IMR-90 (cell line): ENCODE results near the gene PAXX. TPM values are rescaled to one million over a fixed set of nuclear protein-coding genes. Genes with fewer than 3 reads are reported as not detected.

Experiments used
- ATAC-seq: fragments of 200-7000 bp; cut with Tn5 transposase; 2 replicates; pipeline ENCODE4 v1.9.1; 2020; ENCODE audit warnings: low read depth, mild to moderate bottlenecking, moderate library complexity
- BruUV-seq: library from RNA; stranded (reverse); fragments of 400-500 nt; replicated peaks from 2 replicates; lab custom pipeline; 2021; lab: Mats Ljungman, UMichigan
- CTCF ChIA-PET: fragments of 300-600 bp; formaldehyde crosslinking; extraction: SDS; loops from one replicate; lab custom pipeline; 2021; ENCODE audit warnings: antibody characterized with exemption; lab: Yijun Ruan, JAX
- POLR2A ChIA-PET: fragments of 300-600 bp; sonication (Branson Sonifier 250); formaldehyde crosslinking; loops from one replicate; lab custom pipeline; 2022; ENCODE audit warnings: antibody characterized with exemption; ENCODE audit not compliant: unreplicated experiment; lab: Charles Lee
- DNase-seq: peaks from one replicate; pipeline ENCODE4 v3.0.0; 2013
- H2AFZ ChIP-seq: replicated peaks from 2 replicates; pipeline ENCODE3; 2013; ENCODE audit warnings: low read length, mild to moderate bottlenecking; ENCODE audit not compliant: poor library complexity
- H2AK5ac ChIP-seq: 2 replicates; pipeline ENCODE4 v1.6.1; 2013; ENCODE audit warnings: low read depth, low read length, inconsistent platforms
- H2AK9ac ChIP-seq: replicated peaks from 2 replicates; pipeline ENCODE3; 2013; ENCODE audit warnings: mild to moderate bottlenecking, low read depth, low read length, moderate library complexity; ENCODE audit not compliant: poor library complexity
- H2BK120ac ChIP-seq: 2 replicates; pipeline ENCODE4 v1.6.1; 2013; ENCODE audit warnings: low read depth, low read length, inconsistent platforms
- H2BK15ac ChIP-seq: 3 replicates; pipeline ENCODE4 v1.6.1; 2013; ENCODE audit warnings: low read depth, low read length, inconsistent platforms
- H2BK20ac ChIP-seq: 2 replicates; pipeline ENCODE4 v1.6.1; 2013; ENCODE audit warnings: low read depth, mild to moderate bottlenecking, inconsistent platforms, low read length, moderate library complexity
- H2BK5ac ChIP-seq: 2 replicates; pipeline ENCODE4 v1.6.1; 2013; ENCODE audit warnings: mild to moderate bottlenecking, low read depth, low read length, inconsistent platforms; ENCODE audit not compliant: poor library complexity, severe bottlenecking
- H3K14ac ChIP-seq: replicated peaks from 2 replicates; pipeline ENCODE4 v1.6.1; 2013; ENCODE audit warnings: low read depth, low read length, inconsistent platforms
- H3K18ac ChIP-seq: 2 replicates; pipeline ENCODE4 v1.6.1; 2013; ENCODE audit warnings: low read depth, low read length, control low read depth
- H3K23ac ChIP-seq: 2 replicates; pipeline ENCODE4 v1.6.1; 2013; ENCODE audit warnings: low read depth, low read length, inconsistent platforms
- H3K27ac ChIP-seq: 2 replicates; pipeline ENCODE4 v1.5.1; 2013; ENCODE audit warnings: mild to moderate bottlenecking, control low read depth, low read length; ENCODE audit not compliant: insufficient read depth
- H3K27me3 ChIP-seq: 2 replicates; pipeline ENCODE4 v1.6.1; 2013; ENCODE audit warnings: low read length; ENCODE audit not compliant: control insufficient read depth, insufficient read depth
- H3K36me3 ChIP-seq: 2 replicates; pipeline ENCODE4 v1.6.1; 2013; ENCODE audit warnings: low read length, mixed read lengths; ENCODE audit not compliant: control insufficient read depth, insufficient read depth
- H3K4ac ChIP-seq: 2 replicates; pipeline ENCODE4 v1.6.1; 2013; ENCODE audit warnings: low read depth, low read length, inconsistent platforms
- H3K4me1 ChIP-seq: 2 replicates; pipeline ENCODE4 v1.6.1; 2013; ENCODE audit warnings: low read length, mixed read lengths; ENCODE audit not compliant: control insufficient read depth, insufficient read depth
- H3K4me2 ChIP-seq: 2 replicates; pipeline ENCODE4 v1.6.1; 2013; ENCODE audit warnings: low read depth, mild to moderate bottlenecking, control low read depth, low read length, moderate library complexity
- H3K4me3 ChIP-seq: 2 replicates; pipeline ENCODE4 v1.5.1; 2013; ENCODE audit warnings: low read depth, mild to moderate bottlenecking, control low read depth, low read length, moderate library complexity; ENCODE audit not compliant: insufficient read depth
- H3K56ac ChIP-seq: 2 replicates; pipeline ENCODE4 v1.6.1; 2013; ENCODE audit warnings: low read length, inconsistent platforms; ENCODE audit not compliant: insufficient read depth; ENCODE audit errors: extremely low read depth
- H3K79me1 ChIP-seq, 2 experiments: 2 replicates each; pipeline ENCODE4 v1.6.1; 2013; ENCODE audit warnings: low read length in 2 of 2, inconsistent platforms in 1 of 2, low read depth in 1 of 2
- H3K9ac ChIP-seq: 2 replicates; pipeline ENCODE4 v1.6.1; 2013; ENCODE audit warnings: low read depth, low read length, control low read depth
- H3K9me1 ChIP-seq: 2 replicates; pipeline ENCODE4 v1.6.1; 2013; ENCODE audit warnings: low read length, inconsistent platforms; ENCODE audit not compliant: insufficient read depth
- H3K9me3 ChIP-seq: 2 replicates; pipeline ENCODE4 v1.6.1; 2013; ENCODE audit warnings: low read length; ENCODE audit not compliant: control insufficient read depth, insufficient read depth
- H4K20me1 ChIP-seq: 2 replicates; pipeline ENCODE4 v1.6.1; 2013; ENCODE audit warnings: low read length, inconsistent platforms; ENCODE audit not compliant: insufficient read depth
- H4K5ac ChIP-seq: 2 replicates; pipeline ENCODE4 v1.6.1; 2013; ENCODE audit warnings: mild to moderate bottlenecking, low read depth, low read length, control low read depth
- H4K8ac ChIP-seq, 2 experiments: 2 replicates each; pipeline ENCODE4 v1.6.1; 2013; ENCODE audit warnings: low read depth in 2 of 2, low read length in 2 of 2, control low read depth in 1 of 2, inconsistent platforms in 1 of 2
- H4K91ac ChIP-seq: 2 replicates; pipeline ENCODE4 v1.6.1; 2013; ENCODE audit warnings: low read depth, low read length, inconsistent platforms; ENCODE audit not compliant: insufficient read depth
- BHLHE40 ChIP-seq: fragments of 150-350 bp; IDR thresholded peaks from 2 replicates; pipeline ENCODE4 v1.6.1; 2016; ENCODE audit warnings: mild to moderate bottlenecking, low read depth, low read length
- CEBPB ChIP-seq: IDR thresholded peaks from 2 replicates; pipeline ENCODE4 v1.6.1; 2012; ENCODE audit warnings: low read depth, low read length, improper control_type of control experiment
- CHD1 ChIP-seq: IDR thresholded peaks from 2 replicates; pipeline ENCODE4 v1.6.1; 2012; ENCODE audit warnings: low read depth, low read length, improper control_type of control experiment
- FOS ChIP-seq: fragments of 150-350 bp; IDR thresholded peaks from 2 replicates; pipeline ENCODE4 v1.6.1; 2016; ENCODE audit warnings: low read depth, low read length
- MAFK ChIP-seq: IDR thresholded peaks from 2 replicates; pipeline ENCODE4 v1.6.1; 2012; ENCODE audit warnings: low read depth, low read length, improper control_type of control experiment
- MAZ ChIP-seq: IDR thresholded peaks from 2 replicates; pipeline ENCODE4 v1.6.1; 2012; ENCODE audit warnings: low read depth, mild to moderate bottlenecking, low read length, improper control_type of control experiment, moderate library complexity, borderline replicate concordance
- NFE2L2 ChIP-seq: fragments of 150-350 bp; IDR thresholded peaks from 2 replicates; pipeline ENCODE4 v1.6.1; 2016; ENCODE audit warnings: low read depth, mild to moderate bottlenecking, low read length
- RCOR1 ChIP-seq: IDR thresholded peaks from 2 replicates; pipeline ENCODE4 v1.6.1; 2012; ENCODE audit warnings: mild to moderate bottlenecking, low read length, improper control_type of control experiment; ENCODE audit not compliant: insufficient replicate concordance
- RFX5 ChIP-seq: IDR thresholded peaks from 2 replicates; pipeline ENCODE4 v1.8.0; 2012; ENCODE audit warnings: low read depth, mild to moderate bottlenecking, low read length, moderate library complexity
- SMC3 ChIP-seq: fragments of 150-350 bp; IDR thresholded peaks from 2 replicates; pipeline ENCODE4 v1.6.1; 2016; ENCODE audit warnings: low read depth, mild to moderate bottlenecking, antibody characterized with exemption, low read length, moderate library complexity
- USF2 ChIP-seq: fragments of 150-350 bp; IDR thresholded peaks from 2 replicates; pipeline ENCODE4 v1.6.1; 2017; ENCODE audit warnings: mild to moderate bottlenecking, antibody characterized with exemption, low read length, low read depth
- WGBS, 2 experiments: methylation state at CpG; one replicate each; pipeline versions ENCODE4 v1.1.5 to v1.1.7; 2013; ENCODE audit warnings: missing lambda C conversion rate in 2 of 2; ENCODE audit not compliant: insufficient read length in 1 of 2; ENCODE audit errors: extremely low coverage in 2 of 2; 5-methylcytosine and 5-hydroxymethylcytosine counted together
- dilution Hi-C: fragments of 300-500 bp; cut with HindIII; formaldehyde crosslinking; loops from one replicate; pipeline ENCODE4 v1.14.3; 2018; ENCODE audit warnings: low sequenced_read_pairs; ENCODE audit not compliant: unreplicated experiment
- in situ Hi-C: fragments of 300-500 bp; cut with MboI; formaldehyde crosslinking; loops from 3 replicates; pipeline ENCODE4 v1.14.3; 2019; ENCODE audit warnings: low sequenced_read_pairs, inconsistent platforms, mixed read lengths
- intact Hi-C: fragments of 100-400 bp; cut with micrococcal nuclease; formaldehyde crosslinking; loops from 2 replicates; pipeline ENCODE4 v1.10.0; 2022
- polyA plus RNA-seq, 3 experiments: library from polyadenylated mRNA; depleted of rRNA; stranded (reverse); fragments of >200 nt; gene quantifications; 2 replicates each; pipeline ENCODE4 v1.2.3, GENCODE V29; 2012; ENCODE audit warnings: low replicate concordance in 1 of 3
- total RNA-seq: library from RNA; depleted of rRNA; stranded (reverse); fragments of >200 nt; gene quantifications from 2 replicates; pipeline ENCODE4 v1.2.3, GENCODE V29; 2012

Gene PAXX
- total and polyA plus RNA-seq, 2 of the 4 experiments (the other 2 are of a cell fraction): 5.7 to 24.6 TPM

- H3K14ac ChIP-seq: no peak overlapping the region
- H3K9ac ChIP-seq: no peak overlapping the region
- no peak overlapping the region for H3K56ac ChIP-seq
- no peak overlapping the region for H2BK20ac ChIP-seq
- no peak overlapping the region for H4K5ac ChIP-seq
- no peak overlapping the region for H3K27ac ChIP-seq
- H4K91ac ChIP-seq: no peak overlapping the region
- ChIA-PET CTCF (no interaction called here), POLR2A (no interaction called here)
- H3K4me3 ChIP-seq: no peak overlapping the region
- intact Hi-C loops: no loop called here
- WGBS, 2 experiments: 82% methylated on average over 3 of the region's 26 CpGs; no CpG with 5 or more reads in 1 of the 2 experiments
- H4K8ac ChIP-seq: no peak overlapping the region
- no peak overlapping the region for H3K4me2 ChIP-seq
- no peak overlapping the region for H3K18ac ChIP-seq
- no peaks in the 10 kb centered on the region for H3K9me3 ChIP-seq
- ATAC-seq (no peak), DNase-seq (no peak)
- no peak overlapping the region for H2BK120ac ChIP-seq
- no peaks in the 10 kb centered on the region for H3K36me3 ChIP-seq
- H2AK9ac ChIP-seq: no peak overlapping the region
- peaks cover 26% of the 10 kb centered on the region for H3K27me3 ChIP-seq
- TF ChIP-seq CEBPB (no peak), MAZ (no peak), CHD1 (no peak), NFE2L2 (no peak), SMC3 (no peak), USF2 (no peak), RFX5 (no peak), RCOR1 (no peak), FOS (no peak), BHLHE40 (no peak), MAFK (no peak)
- no peak overlapping the region for H2AFZ ChIP-seq
- no peak overlapping the region for H2BK15ac ChIP-seq
- H3K79me1 ChIP-seq: no peaks in the 10 kb centered on the region
- dilution Hi-C loops: no loop called here
- H3K23ac ChIP-seq: no peak overlapping the region
- H2BK5ac ChIP-seq: no peak overlapping the region
- H2AK5ac ChIP-seq: no peak overlapping the region
- peaks cover 7% of the 10 kb centered on the region; the same call in 1 of the 2 replicates for H3K4me1 ChIP-seq
- in situ Hi-C loops: no loop called here
- no peak overlapping the region for H3K4ac ChIP-seq
- no peaks in the 10 kb centered on the region for H3K9me1 ChIP-seq
- no TSS peak for BruUV-seq
- no peaks in the 10 kb centered on the region for H4K20me1 ChIP-seq
Observed at GRCh38 chr9:136979769-136980587, 12.2 kb upstream of the PAXX start.
